HFF-Myc (cell line): ENCODE measurements around the gene MBOAT2.

ENCODE experiments used
- DNase-seq: peaks from one replicate; pipeline ENCODE4 v3.0.0-alpha.2; 2011; ENCODE audit warnings: low read depth; ENCODE audit errors: extremely low read depth
- H3K4me3 ChIP-seq: replicated peaks from 2 replicates; pipeline ENCODE4 v1.5.1; 2011; ENCODE audit warnings: low read depth, mild to moderate bottlenecking, control low read depth, low read length
- CTCF ChIP-seq: IDR thresholded peaks from 2 replicates; pipeline ENCODE4 v1.5.1; 2012; ENCODE audit warnings: mild to moderate bottlenecking, low read depth, low read length, control low read depth; ENCODE audit errors: missing control alignments

The MBOAT2 gene

GRCh38 chr2:9033385-9034168 is 30.1 kb upstream of the MBOAT2 start:
- no peak for DNase-seq
- no peak for TF ChIP-seq CTCF
- H3K4me3 ChIP-seq, result no peak overlapping the region

GRCh38 chr2:9032536-9033255 is 29.2 kb upstream of the MBOAT2 start:
- no peak for TF ChIP-seq CTCF
- no peak overlapping the region for H3K4me3 ChIP-seq
- no peak for DNase-seq

- TF ChIP-seq CTCF, result no peak
- H3K4me3 ChIP-seq, result no peak overlapping the region
- DNase-seq, result no peak
These were observed 28.6 kb upstream of the MBOAT2 start for GRCh38 chr2:9032121-9032520.

GRCh38 chr2:9031246-9031645 is 27.8 kb upstream of the MBOAT2 start:
- no peak for DNase-seq
- no peak overlapping the region for H3K4me3 ChIP-seq
- no peak for TF ChIP-seq CTCF

- no peak for DNase-seq
- TF ChIP-seq CTCF, result no peak
- H3K4me3 ChIP-seq, result no peak overlapping the region
These were observed 27.4 kb upstream of the MBOAT2 start for GRCh38 chr2:9030841-9031240.

GRCh38 chr2:9030190-9030589 is 26.7 kb upstream of the MBOAT2 start:
- H3K4me3 ChIP-seq, result no peak overlapping the region
- DNase-seq, result no peak
- no peak for TF ChIP-seq CTCF
